ENCODE measurements around the gene ZC3H12D. TPM values are rescaled to one million over a fixed set of nuclear protein-coding genes. Genes with fewer than 3 reads are reported as not detected.
"Not testable (repeated sequence)": the region's sequence is repeated elsewhere in the genome, so short reads cannot be mapped to it uniquely, and the experiment has no call there.

The ZC3H12D gene
- total RNA-seq, 1 donor from 2014 or later, result 44.7 TPM

GRCh38 chr6:149445095-149445466 lies 39.7 kb downstream of the ZC3H12D start:
- intact Hi-C loops (cut with micrococcal nuclease), result no loop called here

GRCh38 chr6:149444360-149445094 lies 40.3 kb downstream of the ZC3H12D start:
- intact Hi-C loops (cut with micrococcal nuclease), result not testable (repeated sequence)

- intact Hi-C loops (cut with micrococcal nuclease), result loop anchor here (2.0 kb wide), 1 partner anchor 19 kb away; no protein-coding TSS in a partner anchor
Observed at GRCh38 chr6:149443411-149444181, 41.2 kb downstream of the ZC3H12D start.

- intact Hi-C loops (cut with micrococcal nuclease), result loop anchor here (2.0 kb wide), 1 partner anchor 17 kb away; no protein-coding TSS in a partner anchor
Observed at GRCh38 chr6:149441740-149442139, 43.1 kb downstream of the ZC3H12D start.

GRCh38 chr6:149440735-149441671 lies 43.8 kb downstream of the ZC3H12D start:
- intact Hi-C loops (cut with micrococcal nuclease), result no loop called here

GRCh38 chr6:149439626-149440025 lies 45.2 kb downstream of the ZC3H12D start:
- intact Hi-C loops (cut with micrococcal nuclease), result loop anchor here (2.0 kb wide), 1 partner anchor 45 kb away; the partner anchor contains the start of gene ZC3H12D

DNA sequence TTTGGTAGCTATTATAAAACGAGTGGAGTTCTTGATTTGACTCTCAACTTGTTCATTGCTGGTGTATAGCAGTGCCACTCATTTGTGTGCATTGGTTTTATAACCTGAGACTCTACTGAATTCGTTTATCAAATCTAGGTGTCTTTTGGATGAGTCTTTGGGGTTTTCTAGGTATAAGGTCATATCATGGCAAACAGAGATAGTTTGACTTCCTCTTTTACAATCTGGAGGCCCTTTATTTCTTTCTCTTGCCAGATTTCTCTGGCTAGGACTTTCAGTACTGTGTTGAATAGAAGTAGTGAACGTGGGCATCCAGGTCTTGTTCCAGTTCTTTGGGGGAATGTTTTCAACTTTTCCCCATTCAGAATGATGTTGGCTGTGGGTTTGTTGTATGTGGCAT lies 46.0 kb downstream of the ZC3H12D start:
- intact Hi-C loops (cut with micrococcal nuclease), result loop anchor here (2.0 kb wide), 1 partner anchor 46 kb away; the partner anchor contains the start of gene ZC3H12D

DNA sequence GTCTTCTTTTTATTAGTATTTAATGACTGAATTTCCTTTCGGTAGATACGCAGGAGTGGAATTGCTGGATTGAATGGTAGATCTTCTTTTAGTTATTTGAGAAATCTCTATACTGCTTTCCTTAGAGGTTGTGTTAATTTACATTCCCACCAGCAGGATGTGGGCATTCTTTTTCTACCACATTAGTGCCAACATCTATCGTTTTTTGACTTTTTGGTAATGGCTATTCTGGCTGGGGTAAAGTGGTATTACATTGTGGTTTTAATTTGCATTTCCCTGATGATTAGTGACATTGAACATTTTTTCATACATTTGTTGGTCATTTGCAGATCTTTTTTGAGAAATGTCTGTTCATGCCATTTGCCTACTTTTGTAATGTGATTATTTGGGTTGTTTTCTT lies 47.6 kb downstream of the ZC3H12D start:
- intact Hi-C loops (cut with micrococcal nuclease), result no loop called here

GRCh38 chr6:149436647-149437046 lies 48.2 kb downstream of the ZC3H12D start:
- intact Hi-C loops (cut with micrococcal nuclease), result no loop called here

GRCh38 chr6:149435919-149436586 lies 48.8 kb downstream of the ZC3H12D start:
- intact Hi-C loops (cut with micrococcal nuclease), result no loop called here

GRCh38 chr6:149433881-149434280 lies 50.9 kb downstream of the ZC3H12D start:
- intact Hi-C loops (cut with micrococcal nuclease), result loop anchor here (2.0 to 5.0 kb wide), 2 partner anchors 293 to 872 kb away; no protein-coding TSS in a partner anchor

DNA sequence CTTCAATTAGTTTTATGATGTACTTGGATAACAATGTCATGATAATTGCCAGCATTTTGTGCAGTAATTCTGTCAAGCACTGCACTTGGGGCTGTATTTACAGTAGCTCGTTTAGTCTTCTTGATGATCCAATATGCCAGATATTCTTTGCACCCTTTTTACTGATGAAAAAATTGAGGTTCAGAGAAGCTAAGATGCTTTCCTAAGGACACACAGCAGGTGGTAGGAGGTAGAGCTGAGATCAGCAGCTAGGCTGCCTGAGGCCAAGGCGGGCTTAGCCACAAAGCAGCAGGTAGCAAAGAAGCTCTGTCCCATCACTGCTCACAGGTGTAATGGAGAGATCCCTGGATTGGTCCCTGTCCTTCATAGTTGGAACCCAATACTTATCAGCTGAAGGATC lies 51.4 kb downstream of the ZC3H12D start:
- intact Hi-C loops (cut with micrococcal nuclease), result loop anchor here (2.0 to 5.0 kb wide), 2 partner anchors 293 to 871 kb away; no protein-coding TSS in a partner anchor

DNA sequence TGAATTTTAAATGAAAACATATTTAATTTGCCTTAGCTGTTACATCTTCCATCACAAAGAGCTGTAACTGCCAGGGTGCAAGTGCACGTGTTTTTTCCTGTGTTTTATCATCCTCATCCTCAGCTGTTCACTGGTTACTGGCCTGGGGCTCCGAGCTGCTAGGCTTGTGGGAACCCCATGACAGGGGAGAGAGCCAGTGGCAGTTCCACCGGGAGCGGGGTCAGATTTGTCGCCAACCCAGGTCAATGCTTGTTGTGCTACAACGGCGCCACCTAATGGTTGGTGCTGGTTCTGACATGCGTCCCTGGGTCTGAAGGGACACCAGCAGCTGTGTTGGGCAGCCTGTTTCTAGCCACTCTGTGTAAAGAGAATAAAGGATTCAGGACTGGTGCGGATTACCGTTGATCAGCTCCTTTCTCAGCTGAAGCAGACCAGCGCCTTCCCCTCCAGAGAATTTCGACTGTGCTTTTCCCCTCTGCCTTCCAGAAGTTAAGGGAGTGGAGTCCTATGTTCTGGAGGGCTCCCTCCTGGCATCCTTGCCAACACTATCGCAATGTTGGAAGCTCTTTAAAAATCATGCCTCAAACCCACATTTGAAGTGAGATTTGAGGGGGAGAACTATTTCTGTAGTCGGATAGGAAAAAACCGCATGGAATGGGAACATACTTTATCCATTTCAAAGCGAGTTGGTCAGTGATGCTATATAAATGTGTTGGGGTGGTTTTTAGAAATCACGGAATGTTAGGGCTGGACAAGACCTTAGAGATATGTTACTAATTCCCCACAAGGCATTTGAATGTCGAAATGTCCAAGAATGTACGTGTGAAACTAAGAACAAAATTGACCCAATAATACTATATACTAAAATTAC lies 52.7 kb downstream of the ZC3H12D start:
- intact Hi-C loops (cut with micrococcal nuclease), result loop anchor here (1.0 to 5.0 kb wide), 7 partner anchors 85 to 870 kb away; no protein-coding TSS in a partner anchor

DNA sequence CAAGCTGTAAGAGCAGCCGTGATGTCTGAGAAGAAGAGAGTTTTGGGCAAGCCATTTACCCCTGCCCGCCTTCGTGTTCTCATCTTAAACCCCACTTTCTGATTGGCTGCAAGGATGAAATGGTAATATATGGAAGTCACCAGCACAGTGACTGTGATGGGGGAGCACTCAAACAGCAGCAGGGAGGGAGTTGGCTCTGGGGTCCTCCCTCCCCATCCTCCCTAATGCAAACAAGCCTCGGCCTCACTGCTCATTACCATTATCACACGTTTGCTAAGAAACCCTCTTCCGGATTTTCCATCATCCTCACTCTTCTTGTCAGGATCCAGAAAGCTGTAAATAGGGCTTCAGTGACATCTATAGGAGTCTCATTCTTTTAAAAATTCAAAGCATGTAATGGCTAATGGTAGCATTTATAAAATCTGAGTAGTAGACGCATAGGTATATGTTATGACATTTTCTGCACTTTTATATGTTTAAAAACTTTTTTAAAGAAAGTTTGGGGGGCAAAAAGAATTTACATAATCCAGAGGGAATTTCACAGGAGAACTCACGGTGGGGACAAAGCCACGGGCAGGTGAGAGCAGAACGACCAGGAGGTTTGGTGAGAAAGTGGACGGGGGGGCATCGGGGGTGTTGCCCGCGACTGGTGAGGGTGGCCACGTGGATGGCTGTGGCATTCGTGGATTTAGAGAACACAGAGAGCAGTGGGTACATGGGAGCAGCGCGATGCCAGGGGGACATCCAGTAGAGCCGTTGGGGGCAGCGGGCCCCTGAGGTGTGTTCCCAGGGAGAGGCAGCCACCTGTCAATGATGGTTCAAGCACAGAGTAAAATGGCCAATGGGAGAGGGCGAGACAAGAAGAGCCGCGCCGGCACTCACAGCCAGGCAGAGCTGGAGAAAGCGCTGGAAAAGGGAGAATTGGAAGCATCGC lies 55.1 kb downstream of the ZC3H12D start:
- intact Hi-C loops (cut with micrococcal nuclease), result loop anchor here (5.0 kb wide), 1 partner anchor 867 kb away; no protein-coding TSS in a partner anchor

- intact Hi-C loops (cut with micrococcal nuclease), result no loop called here
Observed at GRCh38 chr6:149428606-149429005, 56.2 kb downstream of the ZC3H12D start.

- intact Hi-C loops (cut with micrococcal nuclease), result loop anchor here (2.0 kb wide), 1 partner anchor 17 kb away; no protein-coding TSS in a partner anchor
Observed at GRCh38 chr6:149425754-149426153, 59.1 kb downstream of the ZC3H12D start.

- intact Hi-C loops (cut with micrococcal nuclease), result loop anchor here (2.0 kb wide), 1 partner anchor 18 kb away; no protein-coding TSS in a partner anchor
Observed at GRCh38 chr6:149425224-149425623, 59.6 kb downstream of the ZC3H12D start.

- intact Hi-C loops (cut with micrococcal nuclease), result loop anchor here (2.0 kb wide), 1 partner anchor 19 kb away; no protein-coding TSS in a partner anchor
Observed at GRCh38 chr6:149423964-149424440, 60.8 kb downstream of the ZC3H12D start.

Measured in T-helper 1 cell treated with Interleukin-12 subunit alpha and Interleukin-12 subunit beta and Interleukin-4 antibody, amounts not matched to agents 30 ng/mL and 1 ng/mL, for 36 hours (primary cell).